Keratinocyte (primary cell): ENCODE data around the gene SSH2. TPM values are rescaled to one million over a fixed set of nuclear protein-coding genes. Genes with fewer than 3 reads are reported as not detected.
"Not testable (repeated sequence)": the region's sequence is repeated elsewhere in the genome, so short reads cannot be mapped to it uniquely, and the experiment has no call there.

Source experiments
- DNase-seq: peaks from one replicate; pipeline ENCODE4 v3.0.0-alpha.2; 2011; ENCODE audit warnings: low read depth, missing footprints, low spot score
- FAIRE-seq: peaks from 2 replicates; lab custom pipeline; 2011; peaks lifted over from hg19 to GRCh38; lab: Jason Lieb, UNC
- H2AFZ ChIP-seq: 2 replicates; pipeline ENCODE4 v1.6.0; 2012; ENCODE audit warnings: low read length, control low read depth, inconsistent platforms; ENCODE audit not compliant: control insufficient read depth
- H3K27ac ChIP-seq: 2 replicates; pipeline ENCODE4 v1.5.1; 2011; ENCODE audit warnings: low read length; ENCODE audit not compliant: control insufficient read depth, insufficient read depth
- H3K27me3 ChIP-seq: 3 replicates; pipeline ENCODE4 v1.6.0; 2011; ENCODE audit warnings: low read length; ENCODE audit not compliant: control insufficient read depth, insufficient read depth; ENCODE audit errors: extremely low read depth
- H3K36me3 ChIP-seq, 2 experiments: 2 replicates in 1 of 2; 3 replicates in 1 of 2; pipeline ENCODE4 v1.5.1; 2011; ENCODE audit warnings: low read length in 2 of 2, mild to moderate bottlenecking in 1 of 2; ENCODE audit not compliant: control insufficient read depth in 2 of 2, insufficient read depth in 2 of 2; ENCODE audit errors: extremely low read depth in 1 of 2
- H3K4me1 ChIP-seq: 3 replicates; pipeline ENCODE4 v1.5.1; 2011; ENCODE audit warnings: low read length; ENCODE audit not compliant: control insufficient read depth, insufficient read depth; ENCODE audit errors: extremely low read depth
- H3K4me2 ChIP-seq: 3 replicates; pipeline ENCODE4 v1.6.0; 2011; ENCODE audit warnings: low read depth, low read length; ENCODE audit not compliant: control insufficient read depth, insufficient read depth; ENCODE audit errors: extremely low read depth
- H3K4me3 ChIP-seq, 3 experiments: fragments of 200-600 bp in 1 of 3; sonication (generic) in 1 of 3; 2 replicates in 2 of 3; 3 replicates in 1 of 3; pipeline ENCODE4 v1.5.1; 2011 to 2016; ENCODE audit warnings: low read length in 3 of 3, mild to moderate bottlenecking in 3 of 3, control low read depth in 2 of 3, inconsistent platforms in 1 of 3, low read depth in 1 of 3, mixed read lengths in 1 of 3, mixed run types in 1 of 3, moderate library complexity in 1 of 3; ENCODE audit not compliant: control insufficient read depth in 2 of 3, insufficient read depth in 2 of 3; ENCODE audit errors: extremely low read depth in 1 of 3
- H3K79me2 ChIP-seq: 2 replicates; pipeline ENCODE4 v1.6.0; 2012; ENCODE audit warnings: low read length; ENCODE audit not compliant: control insufficient read depth, insufficient read depth
- H3K9ac ChIP-seq: 3 replicates; pipeline ENCODE4 v1.6.0; 2011; ENCODE audit warnings: low read length; ENCODE audit not compliant: control insufficient read depth, insufficient read depth; ENCODE audit errors: extremely low read depth
- H3K9me1 ChIP-seq: 3 replicates; pipeline ENCODE4 v1.6.0; 2011; ENCODE audit warnings: low read length; ENCODE audit not compliant: control insufficient read depth, insufficient read depth; ENCODE audit errors: extremely low read depth
- H3K9me3 ChIP-seq: 2 replicates; pipeline ENCODE4 v1.5.1; 2012; ENCODE audit warnings: low read depth, low read length; ENCODE audit not compliant: control insufficient read depth
- H4K20me1 ChIP-seq: 3 replicates; pipeline ENCODE4 v1.6.0; 2011; ENCODE audit warnings: low read length; ENCODE audit not compliant: control insufficient read depth, insufficient read depth; ENCODE audit errors: extremely low read depth
- CTCF ChIP-seq, 3 experiments: IDR thresholded peaks in 1 of 3; conservative IDR thresholded peaks in 1 of 3; optimal IDR thresholded peaks in 1 of 3; 2 replicates in 2 of 3; 3 replicates in 1 of 3; pipeline versions ENCODE3 to v1.5.1; 2011; ENCODE audit warnings: low read length in 3 of 3, mild to moderate bottlenecking in 3 of 3, moderate library complexity in 2 of 3, control low read depth in 1 of 3, inconsistent platforms in 1 of 3; ENCODE audit not compliant: insufficient read depth in 2 of 3; ENCODE audit errors: extremely low read depth in 1 of 3
- EZH2 ChIP-seq: IDR thresholded peaks from one replicate; pipeline ENCODE4 v1.6.1; 2012; ENCODE audit warnings: inconsistent platforms, mild to moderate bottlenecking, low read length, moderate library complexity
- dilution Hi-C: fragments of 300-500 bp; cut with MboI; formaldehyde crosslinking; loops from one replicate; pipeline ENCODE4 v1.7.0; 2020; ENCODE audit warnings: low sequenced_read_pairs; ENCODE audit not compliant: extremely low pct_ligation_motif_present
- polyA plus RNA-seq, 5 experiments: library from polyadenylated mRNA; depleted of rRNA in 3 of 5; stranded (reverse) in 3 of 5; stranded (forward) in 1 of 5; unstranded in 1 of 5; fragments of >200 nt; gene quantifications; 1 replicate in 1 of 5; 2 replicates in 3 of 5; 3 replicates in 1 of 5; pipeline versions ENCODE4 v1.2.1 to v1.2.3, GENCODE V29; 2011 to 2012; ENCODE audit warnings: missing spikeins in 2 of 5, low read depth in 1 of 5, low replicate concordance in 1 of 5

SSH2 gene
- polyA plus RNA-seq, 1 donor (not counting 4 experiments of a cell fraction or from before 2014, with no cell fraction given), result 13.9 TPM

DNA sequence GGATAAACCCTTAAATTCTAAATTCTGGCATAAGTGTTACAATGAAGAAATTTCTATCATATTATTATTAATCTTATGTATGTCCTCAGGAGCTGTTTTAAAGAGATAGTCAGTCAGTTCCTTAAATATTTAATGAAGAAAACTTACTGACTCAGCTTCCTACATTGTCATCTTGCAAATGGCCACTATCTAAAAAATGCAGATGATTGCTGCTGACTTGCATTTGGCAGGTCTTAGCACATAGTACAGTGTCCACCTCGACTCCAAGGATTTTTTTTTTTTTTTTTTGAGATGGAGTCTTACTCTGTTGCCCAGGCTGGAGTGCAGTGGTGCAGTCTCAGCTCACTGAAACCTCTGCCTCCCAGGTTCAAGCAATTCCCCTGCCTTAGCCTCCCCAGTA lies 252.2 kb downstream of the SSH2 start:
- no peak for DNase-seq
- Histone ChIP-seq H4K20me1 (no peaks in the 10 kb centered on the region), H3K9me3 (no peaks in the 10 kb centered on the region), H3K4me1 (peaks cover under 1% of the 10 kb centered on the region), H3K9ac (no peak overlapping the region), H3K4me3 (no peak overlapping the region), H3K36me3 (peaks cover 2 to 6% of the 10 kb centered on the region in 2 experiments), H3K27me3 (no peaks in the 10 kb centered on the region), H3K4me2 (no peak overlapping the region), H3K79me2 (no peaks in the 10 kb centered on the region), H3K27ac (no peak overlapping the region), H2AFZ (no peak overlapping the region), H3K9me1 (no peaks in the 10 kb centered on the region)
- no peak for FAIRE-seq
- dilution Hi-C loops, result no loop called here
- TF ChIP-seq EZH2, result no peak
- TF ChIP-seq CTCF (optimal IDR thresholded peaks at IDR 0.05 in 1 of 3, IDR thresholded peaks at IDR 0.05 in 1 of 3, conservative IDR thresholded peaks at IDR 0.05 in 1 of 3; ENCODE audit: extremely low read depth in 1 of 3, insufficient read depth in 2 of 3, low read length in 3 of 3), result no peak

DNA sequence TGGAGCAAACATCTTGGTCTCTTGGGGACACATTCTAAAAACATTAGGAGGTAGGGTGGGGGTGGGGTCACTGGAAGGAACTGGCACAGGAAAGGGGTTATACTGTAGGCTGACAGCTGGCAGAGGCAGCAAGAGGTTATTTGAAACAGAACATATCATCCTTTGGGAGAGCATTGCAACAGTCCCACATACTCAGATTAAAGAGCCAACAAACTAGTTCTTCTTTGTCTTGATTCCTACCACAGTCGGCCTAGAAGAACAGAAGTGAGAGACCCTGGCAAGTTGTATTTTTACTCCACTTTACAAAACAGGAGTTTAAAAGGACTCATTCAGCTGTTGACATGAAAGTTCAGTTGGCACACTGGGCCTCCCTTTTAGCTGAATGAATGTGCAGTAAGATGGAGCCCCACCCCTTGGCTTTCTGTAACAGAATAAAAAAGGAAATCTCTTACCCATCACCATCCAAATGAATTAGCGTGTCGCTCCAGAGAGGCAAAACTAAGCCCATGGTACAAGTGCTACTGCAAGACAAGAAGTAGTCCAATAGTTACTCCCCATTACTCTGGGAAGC lies 252.7 kb downstream of the SSH2 start:
- H3K27ac ChIP-seq, result no peak overlapping the region
- no peaks in the 10 kb centered on the region for H3K27me3 ChIP-seq
- H3K4me3 ChIP-seq, result no peak overlapping the region
- dilution Hi-C loops, result no loop called here
- no peaks in the 10 kb centered on the region for H3K4me1 ChIP-seq
- no peak for FAIRE-seq
- H3K4me2 ChIP-seq, result no peak overlapping the region
- no peaks in the 10 kb centered on the region for H3K79me2 ChIP-seq
- TF ChIP-seq CTCF (optimal IDR thresholded peaks at IDR 0.05 in 1 of 3, IDR thresholded peaks at IDR 0.05 in 1 of 3, conservative IDR thresholded peaks at IDR 0.05 in 1 of 3; ENCODE audit: extremely low read depth in 1 of 3, insufficient read depth in 2 of 3, low read length in 3 of 3) (no peak), EZH2 (no peak)
- H3K9me1 ChIP-seq, result no peaks in the 10 kb centered on the region
- H4K20me1 ChIP-seq, result no peaks in the 10 kb centered on the region
- no peaks in the 10 kb centered on the region for H3K9me3 ChIP-seq
- peaks cover 2 to 6% of the 10 kb centered on the region in 2 experiments for H3K36me3 ChIP-seq
- H2AFZ ChIP-seq, result no peak overlapping the region
- DNase-seq, result no peak
- H3K9ac ChIP-seq, result no peak overlapping the region

GRCh38 chr17:29675961-29676360 lies 254.1 kb downstream of the SSH2 start:
- dilution Hi-C loops, H4K20me1 ChIP-seq, H3K9ac ChIP-seq, H3K27ac ChIP-seq, H3K9me3 ChIP-seq, H2AFZ ChIP-seq, H3K9me1 ChIP-seq, H3K36me3 ChIP-seq, H3K79me2 ChIP-seq, H3K27me3 ChIP-seq, H3K4me1 ChIP-seq, DNase-seq, H3K4me3 ChIP-seq, H3K4me2 ChIP-seq, FAIRE-seq: not testable (repeated sequence)
